H9 (cell line): ENCODE results near the gene FRAS1. TPM values are rescaled to one million over a fixed set of nuclear protein-coding genes. Genes with fewer than 3 reads are reported as not detected.

ENCODE experiments used
- DNase-seq: peaks from one replicate; pipeline ENCODE4 v3.0.0-alpha.2; 2017
- H2AFZ ChIP-seq: one replicate; pipeline ENCODE4 v1.6.1; 2013; ENCODE audit warnings: mild to moderate bottlenecking, low read length, control low read depth, moderate library complexity
- H2AK5ac ChIP-seq: 2 replicates; pipeline ENCODE4 v1.6.1; 2013; ENCODE audit warnings: low read length, control low read depth, mixed read lengths; ENCODE audit not compliant: insufficient read length
- H2BK120ac ChIP-seq: one replicate; pipeline ENCODE4 v1.6.1; 2013; ENCODE audit warnings: low read depth, mild to moderate bottlenecking, low read length, control low read depth, inconsistent platforms; ENCODE audit not compliant: poor library complexity, severe bottlenecking
- H2BK12ac ChIP-seq: 2 replicates; pipeline ENCODE4 v1.6.1; 2013; ENCODE audit warnings: low read length, control low read depth, mixed read lengths, low read depth; ENCODE audit not compliant: insufficient read length
- H2BK15ac ChIP-seq: 2 replicates; pipeline ENCODE4 v1.6.1; 2013; ENCODE audit warnings: low read depth, low read length, control low read depth
- H2BK20ac ChIP-seq: one replicate; pipeline ENCODE4 v1.6.1; 2013; ENCODE audit warnings: low read depth, mild to moderate bottlenecking, low read length, control low read depth, inconsistent platforms; ENCODE audit not compliant: poor library complexity, severe bottlenecking
- H2BK5ac ChIP-seq: 2 replicates; pipeline ENCODE4 v1.6.1; 2013; ENCODE audit warnings: low read length, control low read depth, mixed read lengths; ENCODE audit not compliant: insufficient read length
- H3K14ac ChIP-seq: 2 replicates; pipeline ENCODE4 v1.6.1; 2013; ENCODE audit warnings: low read length, control low read depth; ENCODE audit not compliant: insufficient read depth
- H3K18ac ChIP-seq: 2 replicates; pipeline ENCODE4 v1.6.1; 2013; ENCODE audit warnings: low read depth, mild to moderate bottlenecking, mixed read lengths, low read length, control low read depth; ENCODE audit not compliant: insufficient read length
- H3K23ac ChIP-seq: 2 replicates; pipeline ENCODE4 v1.6.1; 2013; ENCODE audit warnings: low read length, control low read depth, mixed read lengths, low read depth; ENCODE audit not compliant: insufficient read length
- H3K23me2 ChIP-seq: 2 replicates; pipeline ENCODE4 v1.6.1; 2013; ENCODE audit warnings: low read depth, mild to moderate bottlenecking, mixed read lengths, low read length, control low read depth; ENCODE audit not compliant: insufficient read length, poor library complexity, severe bottlenecking
- H3K27ac ChIP-seq: 2 replicates; pipeline ENCODE4 v1.5.1; 2013; ENCODE audit warnings: low read length, control low read depth, mixed read lengths, low read depth; ENCODE audit not compliant: insufficient read length
- H3K27me3 ChIP-seq: 2 replicates; pipeline ENCODE4 v1.6.1; 2013; ENCODE audit warnings: low read length, control low read depth, inconsistent platforms; ENCODE audit not compliant: insufficient read depth
- H3K4ac ChIP-seq: 2 replicates; pipeline ENCODE4 v1.6.1; 2013; ENCODE audit warnings: low read depth, mild to moderate bottlenecking, control low read depth, inconsistent platforms, low read length, moderate library complexity
- H3K4me1 ChIP-seq: 2 replicates; pipeline ENCODE4 v1.6.1; 2013; ENCODE audit warnings: low read length, control low read depth, inconsistent platforms; ENCODE audit not compliant: insufficient read depth
- H3K4me2 ChIP-seq: 2 replicates; pipeline ENCODE4 v1.6.1; 2013; ENCODE audit warnings: low read length, control low read depth, mixed read lengths; ENCODE audit not compliant: insufficient read length, insufficient read depth
- H3K56ac ChIP-seq: 2 replicates; pipeline ENCODE4 v1.6.1; 2013; ENCODE audit warnings: low read depth, mild to moderate bottlenecking, mixed read lengths, low read length, control low read depth; ENCODE audit not compliant: insufficient read length
- H3K79me1 ChIP-seq: 2 replicates; pipeline ENCODE4 v1.6.1; 2013; ENCODE audit warnings: low read depth, mild to moderate bottlenecking, moderate library complexity, low read length, control low read depth, inconsistent platforms; ENCODE audit not compliant: insufficient read depth, poor library complexity, severe bottlenecking
- H3K79me2 ChIP-seq: 2 replicates; pipeline ENCODE4 v1.6.1; 2013; ENCODE audit warnings: low read length, control low read depth, inconsistent platforms; ENCODE audit not compliant: insufficient read depth
- H3K9ac ChIP-seq: 2 replicates; pipeline ENCODE4 v1.6.1; 2013; ENCODE audit warnings: low read length, control low read depth, mixed read lengths; ENCODE audit not compliant: insufficient read length; ENCODE audit errors: extremely low read depth
- H3K9me3 ChIP-seq: one replicate; pipeline ENCODE4 v1.6.1; 2013; ENCODE audit warnings: low read depth, low read length, inconsistent platforms; ENCODE audit not compliant: control insufficient read depth
- H3T11ph ChIP-seq: one replicate; pipeline ENCODE4 v1.6.1; 2013; ENCODE audit warnings: mild to moderate bottlenecking, low read length, control low read depth, inconsistent platforms
- H4K20me1 ChIP-seq: one replicate; pipeline ENCODE4 v1.6.1; 2013; ENCODE audit not compliant: control insufficient read depth, insufficient read length, insufficient read depth
- H4K5ac ChIP-seq: 2 replicates; pipeline ENCODE4 v1.6.1; 2013; ENCODE audit warnings: low read depth, mild to moderate bottlenecking, mixed read lengths, low read length, control low read depth; ENCODE audit not compliant: insufficient read length
- H4K8ac ChIP-seq: replicated peaks from 2 replicates; pipeline ENCODE4 v1.6.1; 2013; ENCODE audit warnings: low read length, control low read depth, mixed read lengths, low read depth; ENCODE audit not compliant: insufficient read length
- H4K91ac ChIP-seq: 2 replicates; pipeline ENCODE4 v1.6.1; 2013; ENCODE audit warnings: low read depth, mild to moderate bottlenecking, moderate library complexity, mixed read lengths, low read length, control low read depth; ENCODE audit not compliant: insufficient read length
- H3K27ac Mint-ChIP-seq, 3 experiments: 2 replicates in 2 of 3; 3 replicates in 1 of 3; pipeline ENCODE4 v1.8.0; 2020 to 2021; ENCODE audit warnings: mixed read lengths in 3 of 3, mild to moderate bottlenecking in 1 of 3, moderate library complexity in 1 of 3
- H3K27me3 Mint-ChIP-seq: 2 replicates; pipeline ENCODE4 v1.8.0; 2021; ENCODE audit warnings: low read depth, mild to moderate bottlenecking, moderate library complexity, mixed read lengths
- H3K36me3 Mint-ChIP-seq, 3 experiments: 2 replicates in 2 of 3; 3 replicates in 1 of 3; pipeline ENCODE4 v1.8.0; 2020 to 2021; ENCODE audit warnings: low read depth in 3 of 3, mixed read lengths in 3 of 3; ENCODE audit not compliant: insufficient read depth in 1 of 3
- H3K4me1 Mint-ChIP-seq, 2 experiments: 2 replicates each; pipeline ENCODE4 v1.8.0; 2020; ENCODE audit warnings: mixed read lengths in 2 of 2
- H3K4me3 Mint-ChIP-seq, 2 experiments: 2 replicates in 1 of 2; 3 replicates in 1 of 2; pipeline ENCODE4 v1.8.0; 2020 to 2021; ENCODE audit warnings: mild to moderate bottlenecking in 2 of 2, mixed read lengths in 2 of 2, moderate library complexity in 1 of 2
- H3K9me3 Mint-ChIP-seq, 2 experiments: 2 replicates in 1 of 2; 3 replicates in 1 of 2; pipeline ENCODE4 v1.8.0; 2020; ENCODE audit warnings: mild to moderate bottlenecking in 2 of 2, mixed read lengths in 2 of 2, moderate library complexity in 1 of 2
- CTCF ChIP-seq: fragments of 200-600 bp; sonication (generic); conservative IDR thresholded peaks from 3 replicates; pipeline ENCODE4 v1.8.0; 2021; ENCODE audit warnings: antibody characterized with exemption, mild to moderate bottlenecking
- total RNA-seq: library from RNA; stranded (reverse); gene quantifications from 2 replicates; pipeline ENCODE4 v1.2.1, GENCODE V29; 2021

The FRAS1 gene
- total RNA-seq, 1 experiment from 2014 or later = 58.5 TPM

- H3K27me3 Mint-ChIP-seq = peaks cover 31% of the 10 kb centered on the region
- no peak overlapping the region for H3K4me3 Mint-ChIP-seq
- H3T11ph ChIP-seq = no peak overlapping the region
- TF ChIP-seq CTCF = no peak
- H3K79me2 ChIP-seq = no peaks in the 10 kb centered on the region
- H3K36me3 Mint-ChIP-seq = peaks cover 0 to 17% (median 15%) of the 10 kb centered on the region in 3 experiments; a peak in 5 of 7 replicates
- no peak overlapping the region for H3K23ac ChIP-seq
- H3K23me2 ChIP-seq = peaks cover 7% of the 10 kb centered on the region
- H3K79me1 ChIP-seq = no peaks in the 10 kb centered on the region
- no peak overlapping the region for H4K91ac ChIP-seq
- no peak overlapping the region for H2AK5ac ChIP-seq
- no peak overlapping the region for H3K4me2 ChIP-seq
- H2AFZ ChIP-seq = no peak overlapping the region
- peaks cover 33 to 43% of the 10 kb centered on the region in 2 experiments for H3K4me1 Mint-ChIP-seq
- no peak overlapping the region for H2BK15ac ChIP-seq
- H2BK12ac ChIP-seq = no peak overlapping the region
- H3K9me3 Mint-ChIP-seq = no peaks in the 10 kb centered on the region
- H3K4ac ChIP-seq = no peak overlapping the region; the same call in 1 of the 2 replicates
- H3K18ac ChIP-seq = no peak overlapping the region
- H3K56ac ChIP-seq = no peak overlapping the region
- no peak overlapping the region for H4K8ac ChIP-seq
- peaks cover 6% of the 10 kb centered on the region; the same call in 1 of the 2 replicates for H3K27me3 ChIP-seq
- H3K4me1 ChIP-seq = peaks cover 2% of the 10 kb centered on the region; the same call in 1 of the 2 replicates
- no peak overlapping the region for H2BK5ac ChIP-seq
- H3K9ac ChIP-seq = no peak overlapping the region
- no peak overlapping the region for H3K27ac Mint-ChIP-seq
- no peak overlapping the region for H3K14ac ChIP-seq
- no peaks in the 10 kb centered on the region for H4K20me1 ChIP-seq
- DNase-seq = no peak
- peak overlapping the region; percentile 91 for H2BK20ac ChIP-seq
- no peaks in the 10 kb centered on the region for H3K9me3 ChIP-seq
- no peak overlapping the region for H3K27ac ChIP-seq
- no peak overlapping the region for H4K5ac ChIP-seq
- no peak overlapping the region for H2BK120ac ChIP-seq
These were observed 496.5 kb downstream of the FRAS1 start for GRCh38 chr4:78553529-78554060.
